IMR-90 (cell line): Measurements from ENCODE around the gene KCNN4.

Experiments used
- CEBPB ChIP-seq: IDR thresholded peaks from 2 replicates; pipeline ENCODE4 v1.6.1; 2012; ENCODE audit warnings: low read depth, low read length, improper control_type of control experiment
- MAFK ChIP-seq: IDR thresholded peaks from 2 replicates; pipeline ENCODE4 v1.6.1; 2012; ENCODE audit warnings: low read depth, low read length, improper control_type of control experiment
- POLR2A ChIP-seq: IDR thresholded peaks from 2 replicates; pipeline ENCODE4 v1.6.1; 2012; ENCODE audit warnings: mild to moderate bottlenecking, low read depth, low read length
- RAD21 ChIP-seq: IDR thresholded peaks from 2 replicates; pipeline ENCODE4 v1.6.1; 2012; ENCODE audit warnings: low read length, improper control_type of control experiment
- TF ChIP-seq, protein P1 (sequence below): conservative IDR thresholded peaks from 2 replicates; pipeline ENCODE4 v1.5.1; 2012; ENCODE audit warnings: mild to moderate bottlenecking, low read depth, low read length, improper control_type of control experiment

DNA sequence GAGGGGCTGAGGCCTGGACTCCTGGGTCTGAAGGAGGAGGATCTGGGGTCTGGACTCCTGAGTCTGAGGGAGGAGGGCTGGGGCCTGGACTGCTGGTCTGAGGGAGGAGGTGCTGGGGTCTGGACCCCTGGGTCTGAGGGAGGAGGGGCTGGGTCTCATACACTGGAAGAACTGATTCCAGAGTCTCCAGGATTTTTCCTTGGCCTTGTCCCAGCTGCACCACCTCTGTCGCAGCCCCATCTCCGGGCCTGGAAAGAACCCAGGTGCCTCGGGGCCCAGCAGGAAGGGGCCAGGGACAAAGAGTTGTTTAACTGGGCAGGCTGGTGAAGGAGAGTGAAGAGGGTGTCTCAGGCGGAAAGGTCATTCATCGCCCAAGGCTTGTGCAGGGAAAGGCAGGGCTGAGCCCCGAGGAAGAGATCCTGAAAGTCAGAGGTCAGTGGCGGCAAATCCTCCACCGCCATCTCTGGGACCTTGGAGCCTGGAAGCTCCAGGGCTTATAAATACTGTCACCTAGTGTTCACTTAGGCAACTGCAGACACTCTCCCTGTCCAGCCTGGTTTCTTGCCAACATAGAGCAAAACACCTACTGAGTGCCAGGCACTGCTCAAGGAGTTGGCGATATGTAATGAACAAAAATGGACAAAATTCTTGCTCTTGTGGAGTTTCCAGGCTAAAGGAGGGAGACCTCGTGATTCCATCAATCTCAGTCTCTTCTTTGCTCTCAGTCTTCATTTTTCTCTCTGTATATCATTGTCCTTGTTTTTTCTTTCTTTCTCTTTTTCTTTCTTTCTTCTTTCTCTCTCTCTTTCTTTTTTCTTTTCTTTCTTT is 4.4 kb upstream of the KCNN4 start:
- TF ChIP-seq RAD21 (peak; percentile 100), MAFK (no peak), CEBPB (no peak), POLR2A (peak; percentile 51; the same call in 1 of the 2 replicates)
- TF ChIP-seq, protein P1, sequence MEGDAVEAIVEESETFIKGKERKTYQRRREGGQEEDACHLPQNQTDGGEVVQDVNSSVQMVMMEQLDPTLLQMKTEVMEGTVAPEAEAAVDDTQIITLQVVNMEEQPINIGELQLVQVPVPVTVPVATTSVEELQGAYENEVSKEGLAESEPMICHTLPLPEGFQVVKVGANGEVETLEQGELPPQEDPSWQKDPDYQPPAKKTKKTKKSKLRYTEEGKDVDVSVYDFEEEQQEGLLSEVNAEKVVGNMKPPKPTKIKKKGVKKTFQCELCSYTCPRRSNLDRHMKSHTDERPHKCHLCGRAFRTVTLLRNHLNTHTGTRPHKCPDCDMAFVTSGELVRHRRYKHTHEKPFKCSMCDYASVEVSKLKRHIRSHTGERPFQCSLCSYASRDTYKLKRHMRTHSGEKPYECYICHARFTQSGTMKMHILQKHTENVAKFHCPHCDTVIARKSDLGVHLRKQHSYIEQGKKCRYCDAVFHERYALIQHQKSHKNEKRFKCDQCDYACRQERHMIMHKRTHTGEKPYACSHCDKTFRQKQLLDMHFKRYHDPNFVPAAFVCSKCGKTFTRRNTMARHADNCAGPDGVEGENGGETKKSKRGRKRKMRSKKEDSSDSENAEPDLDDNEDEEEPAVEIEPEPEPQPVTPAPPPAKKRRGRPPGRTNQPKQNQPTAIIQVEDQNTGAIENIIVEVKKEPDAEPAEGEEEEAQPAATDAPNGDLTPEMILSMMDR: peak; percentile 99
